Measurements from ENCODE around the gene CACNG4.

DNA sequence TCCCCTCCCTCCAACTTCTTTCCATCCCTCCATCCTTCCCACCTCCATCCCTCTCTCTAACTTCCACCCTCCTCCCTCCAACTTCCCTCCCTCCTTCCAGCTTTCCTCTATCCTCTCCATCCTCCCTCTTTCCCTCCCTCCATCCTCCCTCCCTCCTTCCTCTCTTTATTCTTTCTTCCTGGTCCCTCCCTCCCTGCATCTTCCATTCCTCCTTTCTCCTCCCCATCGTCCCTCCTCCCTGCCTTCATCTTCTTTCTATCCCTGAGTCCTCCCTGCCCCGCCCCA, 11.8 kb downstream of the CACNG4 start:
- no peak for TF ChIP-seq TARDBP (IDR thresholded peaks at IDR 0.05)
- no peak for TF ChIP-seq FOXK2 (IDR thresholded peaks at IDR 0.05)
- no peak for TF ChIP-seq NFRKB (IDR thresholded peaks at IDR 0.05)
- TF ChIP-seq BHLHE40 (IDR thresholded peaks at IDR 0.05; ENCODE audit: borderline replicate concordance) = no peak
- no peak for TF ChIP-seq PKNOX1 (IDR thresholded peaks at IDR 0.05)
- no peak for TF ChIP-seq CTBP1 (IDR thresholded peaks at IDR 0.05; ENCODE audit: borderline replicate concordance)
- TF ChIP-seq FOXA1 (IDR thresholded peaks at IDR 0.05) = no peak
- TF ChIP-seq ELF4 (IDR thresholded peaks at IDR 0.05) = no peak
- TF ChIP-seq SP1 (IDR thresholded peaks at IDR 0.05) = no peak
- TF ChIP-seq FOXM1 (IDR thresholded peaks at IDR 0.05; ENCODE audit: borderline replicate concordance) = no peak
- no peak for TF ChIP-seq ARNT (IDR thresholded peaks at IDR 0.05)
